Peyer's patch (tissue), 4 donors: Measurements from ENCODE around the gene IFT52.

ENCODE experiments used
- POLR2A ChIP-seq, 2 donors: fragments of 450-650 bp; IDR thresholded peaks; one replicate each; pipeline ENCODE4 v1.5.1; 2017; ENCODE audit warnings: antibody characterized with exemption in 2 of 2, mild to moderate bottlenecking in 2 of 2, moderate library complexity in 2 of 2
- TF ChIP-seq, protein P1 (sequence below), 6 experiments: fragments of 450-650 bp in 4 of 6; fragments of 200-600 bp in 2 of 6; sonication (generic) in 1 of 6; IDR thresholded peaks; one replicate each; pipeline ENCODE4 v1.5.1; 2017 to 2019; ENCODE audit warnings: antibody characterized with exemption in 6 of 6, mild to moderate bottlenecking in 3 of 6, moderate library complexity in 1 of 6

- TF ChIP-seq, protein P1, sequence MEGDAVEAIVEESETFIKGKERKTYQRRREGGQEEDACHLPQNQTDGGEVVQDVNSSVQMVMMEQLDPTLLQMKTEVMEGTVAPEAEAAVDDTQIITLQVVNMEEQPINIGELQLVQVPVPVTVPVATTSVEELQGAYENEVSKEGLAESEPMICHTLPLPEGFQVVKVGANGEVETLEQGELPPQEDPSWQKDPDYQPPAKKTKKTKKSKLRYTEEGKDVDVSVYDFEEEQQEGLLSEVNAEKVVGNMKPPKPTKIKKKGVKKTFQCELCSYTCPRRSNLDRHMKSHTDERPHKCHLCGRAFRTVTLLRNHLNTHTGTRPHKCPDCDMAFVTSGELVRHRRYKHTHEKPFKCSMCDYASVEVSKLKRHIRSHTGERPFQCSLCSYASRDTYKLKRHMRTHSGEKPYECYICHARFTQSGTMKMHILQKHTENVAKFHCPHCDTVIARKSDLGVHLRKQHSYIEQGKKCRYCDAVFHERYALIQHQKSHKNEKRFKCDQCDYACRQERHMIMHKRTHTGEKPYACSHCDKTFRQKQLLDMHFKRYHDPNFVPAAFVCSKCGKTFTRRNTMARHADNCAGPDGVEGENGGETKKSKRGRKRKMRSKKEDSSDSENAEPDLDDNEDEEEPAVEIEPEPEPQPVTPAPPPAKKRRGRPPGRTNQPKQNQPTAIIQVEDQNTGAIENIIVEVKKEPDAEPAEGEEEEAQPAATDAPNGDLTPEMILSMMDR (IDR thresholded peaks at IDR 0.05) = no peak
- TF ChIP-seq POLR2A (IDR thresholded peaks at IDR 0.05) = peak; percentile 57 to 62
These were observed 32.2 kb upstream of the IFT52 start, which contains the start of gene SGK2 for GRCh38 chr20:43558412-43559146.
